Measurements from ENCODE around the gene RNF43. TPM values are rescaled to one million over a fixed set of nuclear protein-coding genes. Genes with fewer than 3 reads are reported as not detected.

RNF43 gene
- total RNA-seq, 1 donor from 2014 or later: 13.0 TPM

- DNase-seq (ENCODE audit: low spot score) (peak; percentile 82), ATAC-seq (peak; percentile 50)
Observed at GRCh38 chr17:58382872-58383242, 34.5 kb downstream of the RNF43 start.

- ATAC-seq: peak; percentile 16
- DNase-seq (ENCODE audit: low spot score): no peak
Observed at GRCh38 chr17:58382108-58382871, 35.0 kb downstream of the RNF43 start.

GRCh38 chr17:58381124-58382035 lies 36.0 kb downstream of the RNF43 start:
- DNase-seq (ENCODE audit: low spot score): peak; percentile 90
- ATAC-seq: peak; percentile 77

- no peak for DNase-seq (ENCODE audit: low spot score)
- ATAC-seq: peak; percentile 7
Observed at GRCh38 chr17:58380207-58381123, 36.9 kb downstream of the RNF43 start.

- DNase-seq (ENCODE audit: low spot score) (no peak), ATAC-seq (no peak)
Observed at GRCh38 chr17:58379511-58379824, 37.9 kb downstream of the RNF43 start.

- ATAC-seq (no peak), DNase-seq (ENCODE audit: low spot score) (no peak)
Observed at GRCh38 chr17:58378733-58379510, 38.4 kb downstream of the RNF43 start.

GRCh38 chr17:58377661-58378060 lies 39.7 kb downstream of the RNF43 start:
- ATAC-seq (no peak), DNase-seq (ENCODE audit: low spot score) (no peak)

GRCh38 chr17:58377093-58377601 lies 40.2 kb downstream of the RNF43 start:
- no peak for ATAC-seq
- no peak for DNase-seq (ENCODE audit: low spot score)

- no peak for ATAC-seq
- no peak for DNase-seq (ENCODE audit: low spot score)
Observed at GRCh38 chr17:58376472-58377000, 40.8 kb downstream of the RNF43 start.

GRCh38 chr17:58375811-58376210 lies 41.5 kb downstream of the RNF43 start:
- ATAC-seq: no peak
- DNase-seq (ENCODE audit: low spot score): no peak

GRCh38 chr17:58375256-58375655 lies 42.1 kb downstream of the RNF43 start:
- ATAC-seq: no peak
- DNase-seq (ENCODE audit: low spot score): no peak

- DNase-seq (ENCODE audit: low spot score): no peak
- no peak for ATAC-seq
Observed at GRCh38 chr17:58373923-58374322, 43.4 kb downstream of the RNF43 start.

- ATAC-seq (no peak), DNase-seq (ENCODE audit: low spot score) (no peak)
Observed at GRCh38 chr17:58373003-58373402, 44.3 kb downstream of the RNF43 start.

GRCh38 chr17:58371300-58371950 lies 45.9 kb downstream of the RNF43 start:
- DNase-seq (ENCODE audit: low spot score) (no peak), ATAC-seq (no peak)

- ATAC-seq (no peak), DNase-seq (ENCODE audit: low spot score) (no peak)
Observed at GRCh38 chr17:58370716-58371115, 46.6 kb downstream of the RNF43 start.

GRCh38 chr17:58370309-58370708 lies 47.0 kb downstream of the RNF43 start:
- no peak for ATAC-seq
- DNase-seq (ENCODE audit: low spot score): no peak

GRCh38 chr17:58369214-58370031 lies 47.9 kb downstream of the RNF43 start:
- DNase-seq (ENCODE audit: low spot score) (peak; percentile 65), ATAC-seq (peak; percentile 87)

- no peak for DNase-seq (ENCODE audit: low spot score)
- ATAC-seq: peak; percentile 8
Observed at GRCh38 chr17:58368860-58369213, 48.5 kb downstream of the RNF43 start.

Measured in left lobe of liver (tissue), 2 donors.